GM18868 (cell line): ENCODE data around the gene PLXNA2.

Experiments
- ATAC-seq: cut with Tn5 transposase; IDR thresholded peaks from one replicate; pipeline ENCODE4 v1.9.1; 2021; ENCODE audit warnings: mild to moderate bottlenecking, moderate library complexity; ENCODE audit not compliant: unreplicated experiment

The PLXNA2 gene

GRCh38 chr1:208052926-208053407, 191.2 kb downstream of the PLXNA2 start:
- ATAC-seq: no peak

- ATAC-seq: no peak
Measured at GRCh38 chr1:208052135-208052534, 192.0 kb downstream of the PLXNA2 start.

GRCh38 chr1:208051651-208052050, 192.5 kb downstream of the PLXNA2 start:
- no peak for ATAC-seq

GRCh38 chr1:208048904-208049303, 195.3 kb downstream of the PLXNA2 start:
- ATAC-seq: no peak

GRCh38 chr1:208047975-208048374, 196.2 kb downstream of the PLXNA2 start:
- ATAC-seq: no peak

- ATAC-seq: no peak
Measured at GRCh38 chr1:208047476-208047934, 196.7 kb downstream of the PLXNA2 start.

DNA sequence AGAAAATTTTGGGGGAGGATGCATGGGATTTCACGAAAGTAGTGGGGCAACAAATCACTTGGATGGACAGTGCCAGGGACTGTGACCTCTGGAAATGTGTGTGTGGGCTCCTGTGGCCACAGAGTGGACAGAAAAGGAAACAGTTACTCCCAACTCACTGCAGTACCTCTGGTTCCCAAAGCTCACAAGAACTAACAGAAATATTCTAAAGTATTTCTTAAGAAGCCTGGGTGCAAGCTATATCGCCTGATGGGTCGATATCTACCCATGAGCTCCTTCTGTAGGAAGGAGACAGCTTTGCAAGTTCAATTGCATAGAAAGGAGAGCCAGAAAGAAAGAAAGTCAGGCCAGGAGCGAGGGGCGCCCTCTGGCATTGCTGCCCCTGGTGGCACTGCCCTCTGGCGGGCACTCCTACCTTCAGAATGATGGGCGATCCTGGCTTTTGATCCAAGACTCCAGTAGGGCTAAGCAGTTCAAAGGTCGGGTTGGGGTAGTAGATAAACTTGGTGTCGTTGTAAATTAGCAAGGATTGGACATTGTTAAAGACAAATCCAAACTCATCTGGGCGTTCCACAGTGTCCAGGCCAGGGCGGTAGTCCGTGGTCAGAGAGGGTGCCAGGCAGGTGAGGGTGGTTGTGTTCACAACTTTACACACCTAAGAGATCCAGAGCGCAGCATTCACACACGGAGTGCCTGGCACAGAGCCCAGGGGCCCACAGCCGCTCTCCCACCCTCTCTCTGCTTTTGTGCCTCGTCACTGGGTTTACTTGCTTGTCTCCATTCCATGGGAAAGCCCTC, 198.5 kb downstream of the PLXNA2 start:
- no peak for ATAC-seq

GRCh38 chr1:208044589-208045462, 199.4 kb downstream of the PLXNA2 start:
- ATAC-seq: no peak

DNA sequence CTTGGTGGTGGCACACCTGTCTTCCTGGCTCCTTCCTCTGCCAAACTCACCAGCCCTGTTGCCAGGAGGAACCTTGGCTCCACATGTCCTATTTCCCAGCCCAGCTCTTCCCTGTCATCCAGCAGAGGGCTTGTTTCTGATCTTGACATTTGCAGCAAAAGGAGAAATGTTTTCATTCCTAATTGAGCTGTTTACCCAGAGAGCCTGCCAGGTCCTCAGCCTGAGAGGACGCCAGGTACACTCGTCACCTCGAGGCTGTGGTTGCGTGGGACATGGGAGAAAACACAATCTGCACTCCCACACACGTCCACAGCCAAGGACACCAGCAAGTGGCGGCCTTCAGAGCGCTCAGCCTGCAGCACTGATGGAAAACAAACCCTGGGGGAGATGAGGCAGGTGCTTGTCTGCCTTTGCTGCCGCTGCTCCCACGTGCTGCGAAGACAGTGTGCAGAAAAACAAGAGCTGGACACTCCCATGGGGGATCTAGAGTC, 200.4 kb downstream of the PLXNA2 start:
- ATAC-seq: no peak

- ATAC-seq: no peak
Measured at GRCh38 chr1:208042868-208043267, 201.3 kb downstream of the PLXNA2 start.

GRCh38 chr1:208042041-208042615, 202.1 kb downstream of the PLXNA2 start:
- ATAC-seq: no peak

GRCh38 chr1:208041505-208041904, 202.7 kb downstream of the PLXNA2 start:
- no peak for ATAC-seq

GRCh38 chr1:208040821-208041297, 203.3 kb downstream of the PLXNA2 start:
- ATAC-seq: no peak

- ATAC-seq: no peak
Measured at GRCh38 chr1:208039536-208040332, 204.4 kb downstream of the PLXNA2 start.

GRCh38 chr1:208038303-208038702, 205.9 kb downstream of the PLXNA2 start:
- ATAC-seq: no peak

GRCh38 chr1:208036918-208037766, 207.0 kb downstream of the PLXNA2 start:
- ATAC-seq: no peak

DNA sequence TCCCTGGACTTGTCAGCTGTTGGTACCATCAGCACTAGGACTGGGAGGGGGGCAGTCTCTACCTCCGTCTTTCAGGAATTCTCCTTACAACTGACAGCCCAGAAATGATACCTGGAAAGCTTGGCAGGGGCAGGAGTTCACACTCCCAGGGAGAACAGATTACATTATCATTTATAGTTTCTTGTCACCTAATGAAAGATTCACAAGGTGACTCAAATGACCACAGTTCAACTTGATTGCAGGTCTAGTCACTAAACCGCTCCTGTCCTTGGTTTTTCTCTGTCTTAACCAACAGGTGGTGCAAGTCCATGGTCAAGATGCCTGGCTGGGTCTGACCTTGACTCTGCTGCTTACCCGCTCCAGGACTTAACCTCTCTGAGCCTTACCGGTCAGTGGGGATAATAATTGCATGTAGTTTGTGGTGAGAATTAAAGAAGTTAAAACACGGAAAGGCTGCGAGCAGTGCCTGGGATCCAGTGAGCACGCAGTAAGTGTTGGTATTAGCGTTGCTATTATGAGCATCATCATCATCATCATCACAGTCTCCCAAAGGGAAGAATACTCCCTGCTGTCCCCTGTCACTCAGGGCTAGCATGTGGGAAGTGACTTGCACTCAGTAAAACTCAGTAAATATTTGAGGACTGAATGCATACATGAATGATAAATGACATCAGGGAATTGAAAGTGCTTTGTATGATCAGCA, 207.9 kb downstream of the PLXNA2 start:
- no peak for ATAC-seq

DNA sequence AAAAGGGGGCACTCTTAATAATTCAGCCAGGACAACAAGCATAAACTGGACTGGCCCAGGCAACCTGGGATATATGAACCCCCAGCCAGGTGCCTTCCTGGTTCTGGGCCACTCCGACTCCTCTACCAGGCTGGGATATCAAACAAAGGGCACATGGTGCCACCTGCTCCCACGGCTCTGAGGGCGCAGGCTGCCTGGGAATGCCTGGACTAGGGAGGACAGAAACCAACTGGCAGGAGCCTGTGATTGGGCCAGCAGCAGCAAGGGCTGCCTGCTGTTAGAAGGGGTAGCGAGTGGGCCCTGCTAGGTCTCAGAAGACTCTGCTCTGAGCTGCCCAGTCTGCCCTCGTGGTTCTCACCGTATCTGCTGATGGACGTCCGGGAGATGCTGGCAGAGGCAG, 210.0 kb downstream of the PLXNA2 start:
- ATAC-seq: no peak

DNA sequence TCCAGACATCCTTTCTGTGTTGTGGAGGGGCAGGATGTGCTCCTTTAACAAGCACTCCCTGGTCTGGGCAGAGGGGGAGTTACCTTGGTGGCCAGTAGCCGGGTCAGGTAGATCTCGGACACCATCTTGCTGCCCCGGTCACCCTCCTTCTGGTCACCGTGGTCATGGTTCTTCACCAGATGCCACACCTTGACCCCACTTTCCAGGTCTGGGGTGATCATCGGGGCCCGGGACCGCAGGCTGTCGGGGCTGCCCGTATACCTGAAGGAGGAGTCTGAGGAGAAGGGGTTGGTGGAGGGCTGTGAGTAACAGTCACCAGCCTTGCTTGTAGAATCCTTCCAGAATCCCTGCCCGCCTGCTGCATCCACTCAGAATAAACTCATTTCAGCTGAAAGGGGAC, 210.9 kb downstream of the PLXNA2 start:
- no peak for ATAC-seq
